Keratinocyte (primary cell): ENCODE measurements around the gene TNFSF11. TPM values are rescaled to one million over a fixed set of nuclear protein-coding genes. Genes with fewer than 3 reads are reported as not detected.

Experiments
- DNase-seq: peaks from one replicate; pipeline ENCODE4 v3.0.0-alpha.2; 2011; ENCODE audit warnings: low read depth, missing footprints, low spot score
- FAIRE-seq: peaks from 2 replicates; lab custom pipeline; 2011; peaks lifted over from hg19 to GRCh38; lab: Jason Lieb, UNC
- H2AFZ ChIP-seq: 2 replicates; pipeline ENCODE4 v1.6.0; 2012; ENCODE audit warnings: low read length, control low read depth, inconsistent platforms; ENCODE audit not compliant: control insufficient read depth
- H3K27ac ChIP-seq: 2 replicates; pipeline ENCODE4 v1.5.1; 2011; ENCODE audit warnings: low read length; ENCODE audit not compliant: control insufficient read depth, insufficient read depth
- H3K27me3 ChIP-seq: 3 replicates; pipeline ENCODE4 v1.6.0; 2011; ENCODE audit warnings: low read length; ENCODE audit not compliant: control insufficient read depth, insufficient read depth; ENCODE audit errors: extremely low read depth
- H3K36me3 ChIP-seq, 2 experiments: 2 replicates in 1 of 2; 3 replicates in 1 of 2; pipeline ENCODE4 v1.5.1; 2011; ENCODE audit warnings: low read length in 2 of 2, mild to moderate bottlenecking in 1 of 2; ENCODE audit not compliant: control insufficient read depth in 2 of 2, insufficient read depth in 2 of 2; ENCODE audit errors: extremely low read depth in 1 of 2
- H3K4me1 ChIP-seq: 3 replicates; pipeline ENCODE4 v1.5.1; 2011; ENCODE audit warnings: low read length; ENCODE audit not compliant: control insufficient read depth, insufficient read depth; ENCODE audit errors: extremely low read depth
- H3K4me2 ChIP-seq: 3 replicates; pipeline ENCODE4 v1.6.0; 2011; ENCODE audit warnings: low read depth, low read length; ENCODE audit not compliant: control insufficient read depth, insufficient read depth; ENCODE audit errors: extremely low read depth
- H3K4me3 ChIP-seq, 3 experiments: fragments of 200-600 bp in 1 of 3; sonication (generic) in 1 of 3; 2 replicates in 2 of 3; 3 replicates in 1 of 3; pipeline ENCODE4 v1.5.1; 2011 to 2016; ENCODE audit warnings: low read length in 3 of 3, mild to moderate bottlenecking in 3 of 3, control low read depth in 2 of 3, inconsistent platforms in 1 of 3, low read depth in 1 of 3, mixed read lengths in 1 of 3, mixed run types in 1 of 3, moderate library complexity in 1 of 3; ENCODE audit not compliant: control insufficient read depth in 2 of 3, insufficient read depth in 2 of 3; ENCODE audit errors: extremely low read depth in 1 of 3
- H3K79me2 ChIP-seq: 2 replicates; pipeline ENCODE4 v1.6.0; 2012; ENCODE audit warnings: low read length; ENCODE audit not compliant: control insufficient read depth, insufficient read depth
- H3K9ac ChIP-seq: 3 replicates; pipeline ENCODE4 v1.6.0; 2011; ENCODE audit warnings: low read length; ENCODE audit not compliant: control insufficient read depth, insufficient read depth; ENCODE audit errors: extremely low read depth
- H3K9me1 ChIP-seq: 3 replicates; pipeline ENCODE4 v1.6.0; 2011; ENCODE audit warnings: low read length; ENCODE audit not compliant: control insufficient read depth, insufficient read depth; ENCODE audit errors: extremely low read depth
- H3K9me3 ChIP-seq: 2 replicates; pipeline ENCODE4 v1.5.1; 2012; ENCODE audit warnings: low read depth, low read length; ENCODE audit not compliant: control insufficient read depth
- H4K20me1 ChIP-seq: 3 replicates; pipeline ENCODE4 v1.6.0; 2011; ENCODE audit warnings: low read length; ENCODE audit not compliant: control insufficient read depth, insufficient read depth; ENCODE audit errors: extremely low read depth
- CTCF ChIP-seq, 3 experiments: IDR thresholded peaks in 1 of 3; conservative IDR thresholded peaks in 1 of 3; optimal IDR thresholded peaks in 1 of 3; 2 replicates in 2 of 3; 3 replicates in 1 of 3; pipeline versions ENCODE3 to v1.5.1; 2011; ENCODE audit warnings: low read length in 3 of 3, mild to moderate bottlenecking in 3 of 3, moderate library complexity in 2 of 3, control low read depth in 1 of 3, inconsistent platforms in 1 of 3; ENCODE audit not compliant: insufficient read depth in 2 of 3; ENCODE audit errors: extremely low read depth in 1 of 3
- EZH2 ChIP-seq: IDR thresholded peaks from one replicate; pipeline ENCODE4 v1.6.1; 2012; ENCODE audit warnings: inconsistent platforms, mild to moderate bottlenecking, low read length, moderate library complexity
- dilution Hi-C: fragments of 300-500 bp; cut with MboI; formaldehyde crosslinking; loops from one replicate; pipeline ENCODE4 v1.7.0; 2020; ENCODE audit warnings: low sequenced_read_pairs; ENCODE audit not compliant: extremely low pct_ligation_motif_present
- polyA plus RNA-seq, 5 experiments: library from polyadenylated mRNA; depleted of rRNA in 3 of 5; stranded (reverse) in 3 of 5; stranded (forward) in 1 of 5; unstranded in 1 of 5; fragments of >200 nt; gene quantifications; 1 replicate in 1 of 5; 2 replicates in 3 of 5; 3 replicates in 1 of 5; pipeline versions ENCODE4 v1.2.1 to v1.2.3, GENCODE V29; 2011 to 2012; ENCODE audit warnings: missing spikeins in 2 of 5, low read depth in 1 of 5, low replicate concordance in 1 of 5

TNFSF11 gene
- polyA plus RNA-seq, 1 donor (not counting 4 experiments of a cell fraction or from before 2014, with no cell fraction given) = not detected

- no peak overlapping the region for H3K27ac ChIP-seq
- H2AFZ ChIP-seq = no peak overlapping the region
- dilution Hi-C loops = no loop called here
- DNase-seq (no peak), FAIRE-seq (no peak)
- no peaks in the 10 kb centered on the region for H3K4me1 ChIP-seq
- H4K20me1 ChIP-seq = no peaks in the 10 kb centered on the region
- peaks cover 2% of the 10 kb centered on the region for H3K27me3 ChIP-seq
- no peaks in the 10 kb centered on the region for H3K36me3 ChIP-seq
- H3K9me1 ChIP-seq = no peaks in the 10 kb centered on the region
- H3K9ac ChIP-seq = no peak overlapping the region
- no peaks in the 10 kb centered on the region for H3K9me3 ChIP-seq
- H3K4me2 ChIP-seq = no peak overlapping the region
- no peaks in the 10 kb centered on the region for H3K79me2 ChIP-seq
- TF ChIP-seq EZH2 (no peak), CTCF (optimal IDR thresholded peaks at IDR 0.05 in 1 of 3, IDR thresholded peaks at IDR 0.05 in 1 of 3, conservative IDR thresholded peaks at IDR 0.05 in 1 of 3; ENCODE audit: extremely low read depth in 1 of 3, insufficient read depth in 2 of 3, low read length in 3 of 3) (no peak)
- no peak overlapping the region for H3K4me3 ChIP-seq
These were observed 28.1 kb upstream of the TNFSF11 start for GRCh38 chr13:42545842-42546241.

- Histone ChIP-seq H3K79me2 (no peaks in the 10 kb centered on the region), H2AFZ (no peak overlapping the region), H3K9me1 (no peaks in the 10 kb centered on the region), H4K20me1 (no peaks in the 10 kb centered on the region), H3K27ac (no peak overlapping the region), H3K9ac (no peak overlapping the region), H3K4me3 (no peak overlapping the region), H3K4me2 (no peak overlapping the region), H3K9me3 (no peaks in the 10 kb centered on the region), H3K36me3 (no peaks in the 10 kb centered on the region), H3K4me1 (no peaks in the 10 kb centered on the region), H3K27me3 (peaks cover 5% of the 10 kb centered on the region)
- TF ChIP-seq CTCF (optimal IDR thresholded peaks at IDR 0.05 in 1 of 3, IDR thresholded peaks at IDR 0.05 in 1 of 3, conservative IDR thresholded peaks at IDR 0.05 in 1 of 3; ENCODE audit: extremely low read depth in 1 of 3, insufficient read depth in 2 of 3, low read length in 3 of 3) (no peak), EZH2 (no peak)
- FAIRE-seq (no peak), DNase-seq (no peak)
- dilution Hi-C loops = no loop called here
These were observed 26.3 kb upstream of the TNFSF11 start for GRCh38 chr13:42547612-42548011.
